Activated CD8-positive, alpha-beta memory T cell treated with anti-CD3 and anti-CD28 coated beads, Interleukin-2, amount 50 U/mL, for 1 hour (primary cell): ENCODE results near the gene ZNF532.
"Not testable (repeated sequence)": the region's sequence is repeated elsewhere in the genome, so short reads cannot be mapped to it uniquely, and the experiment has no call there.

Source experiments
- DNase-seq: peaks from one replicate; pipeline ENCODE4 v3.0.0-alpha.2; 2020; ENCODE audit errors: extremely low read depth

ZNF532 gene

DNA sequence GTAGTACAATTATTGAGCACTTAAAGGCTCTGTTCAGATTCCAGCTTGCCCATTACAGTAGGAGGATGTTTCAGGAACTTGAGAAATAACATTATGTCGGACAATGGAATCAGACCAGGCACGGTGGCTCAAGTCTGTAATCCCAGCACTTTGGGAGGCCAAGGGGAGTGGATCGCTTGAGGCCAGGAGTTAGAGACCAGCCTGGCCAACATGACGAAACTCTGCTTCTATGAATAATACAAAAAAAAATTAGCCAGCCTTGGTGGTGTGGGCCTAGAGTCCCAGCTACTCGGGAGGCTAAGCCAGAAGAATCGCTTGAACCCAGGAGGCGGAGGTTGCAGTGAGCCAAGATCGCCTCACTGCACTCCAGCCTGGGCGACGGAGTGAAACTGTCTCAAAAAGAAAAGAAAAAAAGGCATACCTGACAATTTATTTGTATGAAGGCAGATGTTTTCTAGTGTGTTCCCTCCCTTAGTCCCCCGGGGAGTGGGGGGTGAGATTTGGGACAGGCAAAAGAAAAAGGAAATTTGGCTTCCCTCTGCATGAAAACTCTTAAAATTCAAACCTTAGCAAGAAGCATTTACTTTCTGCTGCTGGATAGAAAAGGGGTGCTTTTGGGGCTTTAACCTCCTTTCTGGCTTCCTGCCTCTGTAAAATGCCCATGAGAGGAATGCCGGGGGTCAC lies 13.7 kb upstream of the ZNF532 start:
- no peak for DNase-seq

DNA sequence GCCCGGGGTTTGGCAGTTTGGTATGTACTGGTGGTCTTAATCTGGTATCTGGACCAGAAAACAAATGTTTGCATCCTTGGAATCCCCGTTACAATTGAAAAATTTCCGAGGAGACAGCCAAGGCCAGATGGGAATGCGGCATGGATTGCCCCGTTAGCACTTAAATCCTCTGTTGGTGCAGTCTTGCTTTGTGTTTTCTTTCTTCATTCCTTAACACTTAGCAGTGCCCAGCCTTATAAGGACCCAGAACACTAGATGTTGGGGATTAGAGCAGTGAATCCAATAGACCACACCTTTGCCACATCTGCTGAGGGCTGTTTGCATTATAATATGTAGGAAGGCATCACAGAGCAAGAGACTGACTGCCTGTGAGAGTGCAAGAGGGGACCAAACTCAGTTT lies 12.8 kb upstream of the ZNF532 start:
- DNase-seq: no peak

GRCh38 chr18:58852629-58853028 lies 12.0 kb upstream of the ZNF532 start:
- no peak for DNase-seq

DNA sequence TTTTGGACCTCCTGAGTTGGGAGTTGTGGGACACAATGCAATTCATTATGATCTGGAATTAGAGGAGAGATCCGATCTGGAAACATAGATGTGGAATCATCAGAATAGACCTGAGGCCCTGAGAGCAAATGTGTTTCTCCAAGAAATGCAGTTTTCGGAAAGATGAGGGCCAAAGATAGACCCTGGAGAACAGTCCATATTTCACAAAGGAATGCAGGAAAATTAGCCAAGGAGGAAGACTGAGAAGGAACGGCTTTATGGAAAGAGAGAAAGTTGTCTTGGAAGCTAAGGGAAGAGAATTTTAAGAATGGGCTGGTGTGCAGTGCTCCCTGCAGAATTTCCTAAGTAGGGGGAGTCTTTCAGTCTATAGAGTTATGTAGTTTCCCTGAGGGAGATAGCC lies 11.1 kb upstream of the ZNF532 start:
- no peak for DNase-seq

- not testable (repeated sequence) for DNase-seq
Measured at GRCh38 chr18:58855521-58855920, 9.2 kb upstream of the ZNF532 start.

GRCh38 chr18:58856881-58857280 lies 7.8 kb upstream of the ZNF532 start:
- no peak for DNase-seq

GRCh38 chr18:58858591-58859468 lies 5.8 kb upstream of the ZNF532 start:
- DNase-seq: no peak

GRCh38 chr18:58859907-58860306 lies 4.8 kb upstream of the ZNF532 start:
- no peak for DNase-seq

DNA sequence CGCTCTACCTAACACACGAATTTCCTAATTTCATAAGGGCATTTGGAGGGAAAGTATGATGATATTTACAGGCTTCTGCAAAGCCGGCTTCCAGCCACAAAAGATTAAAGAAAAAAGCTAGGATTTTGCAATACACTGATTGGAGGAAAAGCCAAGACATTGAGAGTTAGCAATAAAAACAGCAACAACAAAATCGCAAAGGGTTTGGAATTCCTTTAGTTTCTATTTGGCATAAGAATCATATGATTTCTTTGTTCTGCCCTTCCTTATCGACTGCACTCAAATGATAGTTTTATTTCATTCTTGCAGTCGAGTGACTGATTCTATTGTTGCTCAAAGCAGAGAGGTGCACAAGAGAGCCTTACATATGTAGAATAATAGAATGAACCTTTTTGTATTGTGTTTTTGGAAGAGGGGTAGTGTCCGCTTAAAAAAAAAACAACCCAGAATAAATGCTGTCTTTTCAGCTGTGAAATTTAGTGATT lies 3.9 kb upstream of the ZNF532 start:
- DNase-seq: no peak

DNA sequence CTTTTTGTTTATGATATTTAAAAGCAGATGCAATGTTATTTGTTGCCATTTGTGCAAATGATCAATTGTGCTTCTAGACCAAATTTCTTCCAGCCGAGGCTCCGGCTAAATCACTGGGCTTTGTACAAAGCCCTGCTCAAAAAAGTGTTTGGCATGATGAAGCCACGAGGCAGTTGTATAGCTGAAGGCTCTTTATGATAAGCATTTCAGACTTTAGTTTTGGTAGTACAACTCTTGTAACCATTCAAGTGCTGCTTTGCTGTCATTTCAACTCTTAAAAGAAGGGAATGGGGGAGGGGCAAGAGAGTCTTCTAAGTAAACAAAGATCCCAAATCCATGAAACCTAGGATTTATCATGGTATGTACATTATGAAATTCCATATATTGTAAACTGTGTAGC lies 3.3 kb upstream of the ZNF532 start:
- DNase-seq: no peak

DNA sequence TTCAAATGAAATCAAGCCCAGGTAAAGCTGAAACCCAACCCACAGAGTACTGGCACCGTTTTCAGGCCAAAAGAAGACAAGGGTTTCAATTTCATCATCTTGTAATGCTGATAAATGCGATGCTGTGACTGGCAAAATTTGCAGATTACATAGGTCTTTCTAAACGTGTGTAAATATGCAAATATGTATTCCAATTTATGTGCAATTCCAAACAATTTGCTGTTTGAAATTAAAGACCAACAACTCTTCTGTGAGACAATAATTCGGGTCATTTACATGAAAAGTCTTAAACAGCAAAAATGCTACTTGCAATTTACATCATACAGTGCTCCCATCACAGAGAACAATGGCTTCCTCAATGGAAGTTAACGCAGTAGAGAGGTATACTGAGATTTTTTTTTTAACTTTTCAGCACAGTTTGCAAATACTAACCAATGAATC lies 2.8 kb upstream of the ZNF532 start:
- DNase-seq: no peak

DNA sequence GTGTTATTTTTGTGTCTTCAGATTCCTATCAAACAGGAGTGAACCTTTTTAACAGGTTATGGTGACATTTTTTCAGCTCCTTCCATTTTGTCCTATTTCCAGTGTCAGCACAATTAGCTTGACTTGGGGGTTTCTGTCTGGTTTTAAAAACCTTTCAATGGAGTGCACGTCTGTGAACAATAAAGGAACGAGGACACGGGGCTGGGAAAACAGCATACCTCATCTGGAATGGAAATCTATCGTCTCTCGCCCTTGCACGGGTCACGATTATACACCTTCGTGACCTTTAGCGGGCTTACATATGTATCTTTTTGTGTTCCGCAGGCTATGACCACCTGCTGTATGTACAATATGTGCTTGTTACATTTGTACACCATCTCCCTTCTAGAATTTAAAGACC lies 2.3 kb upstream of the ZNF532 start:
- no peak for DNase-seq

DNA sequence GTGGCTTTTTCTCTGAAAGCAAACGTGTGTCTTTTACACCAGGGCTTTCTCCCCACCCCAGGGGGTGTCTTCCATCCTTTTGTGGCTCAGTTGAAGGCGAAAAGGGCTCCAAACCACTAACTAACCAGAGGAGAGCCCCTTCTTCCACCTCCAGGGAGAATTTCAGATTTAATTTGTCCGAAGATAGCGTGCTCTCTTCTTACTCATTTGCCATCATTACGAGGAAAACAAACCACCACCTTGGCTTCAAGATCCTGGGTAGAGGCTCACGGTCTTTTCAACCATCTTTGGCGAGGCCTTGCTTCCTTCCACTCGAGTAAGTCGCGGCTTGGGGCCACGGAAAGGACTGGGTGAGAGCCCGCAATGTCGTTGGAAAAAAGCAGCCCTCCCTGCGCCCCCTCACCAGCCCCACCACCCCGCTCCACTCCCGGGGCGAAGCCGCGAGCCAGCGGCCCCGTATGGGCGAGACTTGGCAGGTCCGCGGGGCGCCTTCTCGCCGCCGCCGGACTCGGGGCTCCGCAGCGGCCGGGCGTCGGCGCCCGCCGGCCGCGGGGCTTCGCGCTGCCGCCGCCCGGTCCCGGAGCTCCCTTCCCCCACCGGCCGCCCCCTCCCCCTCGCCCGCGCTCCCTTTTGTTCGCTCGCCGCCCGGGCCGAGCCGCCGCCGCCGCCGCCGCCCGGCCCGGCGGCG lies 1.7 kb upstream of the ZNF532 start:
- DNase-seq: no peak

DNA sequence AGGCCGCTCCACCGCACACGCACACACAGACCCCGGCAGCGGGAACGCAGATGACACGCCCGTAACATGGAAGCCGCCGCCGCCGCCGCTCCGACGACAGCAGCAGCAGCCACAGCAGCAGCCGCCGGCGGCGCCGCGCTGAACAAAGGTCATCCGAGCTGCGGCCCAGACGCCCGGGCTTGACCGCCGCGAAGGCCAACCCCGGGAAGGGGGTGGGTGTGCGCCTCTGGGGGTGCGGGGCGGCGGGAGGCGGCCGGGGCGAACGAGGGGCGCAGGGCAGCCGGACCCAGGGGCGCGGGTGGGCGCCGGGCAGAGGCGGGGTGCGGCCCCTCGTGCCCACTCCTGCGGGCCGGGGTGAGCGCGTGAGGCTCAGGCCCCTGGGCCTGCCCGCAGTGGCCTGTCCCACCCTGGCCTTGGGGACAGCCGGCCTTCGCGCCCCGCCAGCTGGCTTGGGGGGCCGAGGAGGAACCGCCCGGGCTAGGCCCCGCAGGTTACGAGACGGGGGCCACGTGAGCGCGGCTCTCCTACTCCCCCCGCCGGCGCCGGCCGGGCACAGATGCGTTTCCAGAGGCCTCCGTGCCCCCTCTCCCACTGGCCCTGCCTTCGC lies 1.0 kb upstream of the ZNF532 start:
- DNase-seq: no peak

DNA sequence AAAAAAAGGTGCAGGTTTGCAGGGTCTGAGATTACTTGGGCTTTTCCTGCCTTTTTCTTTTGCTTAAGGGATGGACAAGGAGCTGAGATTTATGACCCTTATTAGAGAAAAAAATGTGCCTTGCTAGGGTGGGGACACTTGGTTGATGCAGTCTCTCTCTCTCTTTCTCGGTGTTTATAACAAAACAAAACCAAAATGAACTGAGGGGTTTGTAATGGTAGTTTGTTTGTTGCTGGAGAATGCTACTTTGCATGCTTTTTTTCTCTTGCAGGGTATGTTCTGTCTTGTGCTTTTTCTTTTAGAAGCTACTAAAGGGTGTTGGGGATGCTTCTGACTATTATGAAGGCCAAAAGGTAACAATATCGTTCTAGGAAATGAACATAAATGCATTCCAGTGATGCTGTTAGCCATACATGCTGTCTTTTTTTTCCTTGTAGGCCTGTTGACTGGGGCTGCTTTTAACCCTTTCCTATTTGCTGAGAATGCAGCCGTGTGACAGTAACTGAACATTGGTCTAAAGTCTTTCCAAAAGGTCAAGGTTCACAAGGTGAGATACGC lies 435 bp downstream of the ZNF532 start:
- no peak for DNase-seq

- no peak for DNase-seq
Measured at GRCh38 chr18:58865701-58866065, 1.0 kb downstream of the ZNF532 start.

DNA sequence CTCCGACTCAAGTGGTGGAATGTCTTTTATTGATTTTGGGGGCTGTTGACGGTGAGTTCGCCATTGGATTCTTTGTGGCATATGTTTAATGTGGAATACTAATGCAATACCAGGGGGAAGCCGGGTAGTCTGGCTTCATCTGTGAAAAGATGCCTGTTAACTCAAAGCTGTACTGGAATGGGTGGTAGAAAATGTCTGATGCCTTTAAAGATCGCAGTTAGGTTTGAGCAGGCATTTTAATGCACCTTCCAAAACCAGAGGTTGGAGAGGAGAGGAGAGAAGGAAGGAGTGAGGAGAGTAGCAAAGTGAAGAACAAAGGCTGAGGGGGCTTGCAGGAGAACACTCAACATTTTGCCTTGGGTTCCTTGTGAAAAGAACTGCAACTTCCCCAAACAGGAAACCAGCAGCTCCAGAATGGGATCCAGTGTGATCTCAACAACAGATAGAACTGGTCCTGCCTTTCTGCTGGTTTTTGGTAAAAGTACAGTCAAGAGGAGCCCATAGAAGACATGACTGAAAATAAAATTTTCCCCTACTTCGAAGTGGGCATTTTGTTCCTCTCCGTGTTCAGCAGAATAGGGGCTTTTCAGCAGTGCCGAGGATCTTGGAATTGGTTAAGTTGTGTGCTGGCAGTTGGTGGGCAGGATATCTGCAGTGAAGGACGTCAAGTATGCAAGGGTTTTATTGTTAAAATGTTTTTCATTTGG lies 1.5 kb downstream of the ZNF532 start:
- no peak for DNase-seq

DNA sequence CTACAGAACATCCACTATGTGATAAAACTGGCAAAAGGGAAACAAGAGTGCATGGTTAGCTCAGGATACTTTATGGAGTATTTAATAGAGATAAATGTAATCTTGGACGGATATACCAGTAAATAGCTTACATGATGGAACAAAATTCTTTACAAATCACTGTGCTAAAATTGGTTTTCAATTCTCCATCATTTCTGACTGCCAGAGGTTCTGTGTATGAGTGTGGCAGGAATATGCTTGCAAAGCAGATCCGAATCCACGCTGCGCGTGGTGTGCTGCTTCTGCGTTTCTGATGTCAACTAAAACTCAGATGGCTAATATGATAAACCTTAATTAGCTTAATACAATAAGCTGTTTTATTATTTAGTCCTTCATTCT lies 2.1 kb downstream of the ZNF532 start:
- no peak for DNase-seq

GRCh38 chr18:58867281-58867961 lies 2.7 kb downstream of the ZNF532 start:
- DNase-seq: no peak

- DNase-seq: no peak
Measured at GRCh38 chr18:58868440-58868839, 3.8 kb downstream of the ZNF532 start.

DNA sequence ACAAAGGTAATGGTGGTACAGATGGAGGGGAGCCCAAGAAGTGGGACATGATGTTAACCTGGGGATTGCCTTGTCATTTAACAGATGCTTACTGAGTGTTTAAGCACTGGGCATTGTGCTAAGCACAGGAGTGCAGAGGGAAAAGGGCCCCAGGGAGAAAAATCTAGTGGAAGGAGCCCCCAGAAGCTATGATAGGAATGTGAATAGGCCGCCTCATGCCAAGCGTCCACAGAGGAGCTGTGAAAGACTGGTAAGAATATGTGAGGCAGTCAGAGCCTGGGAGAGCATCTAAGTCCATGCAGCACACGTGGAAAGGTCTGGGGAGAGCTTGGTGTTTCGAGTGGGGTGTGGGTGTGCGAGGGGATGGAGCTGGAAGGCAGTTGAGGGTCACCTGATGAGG lies 5.5 kb downstream of the ZNF532 start:
- no peak for DNase-seq
